Measurements from ENCODE around the gene EVI2A. TPM values are rescaled to one million over a fixed set of nuclear protein-coding genes. Genes with fewer than 3 reads are reported as not detected.
"Not testable (repeated sequence)": the region's sequence is repeated elsewhere in the genome, so short reads cannot be mapped to it uniquely, and the experiment has no call there.

Gene EVI2A
- total RNA-seq, 1 experiment from 2014 or later: not detected

DNA sequence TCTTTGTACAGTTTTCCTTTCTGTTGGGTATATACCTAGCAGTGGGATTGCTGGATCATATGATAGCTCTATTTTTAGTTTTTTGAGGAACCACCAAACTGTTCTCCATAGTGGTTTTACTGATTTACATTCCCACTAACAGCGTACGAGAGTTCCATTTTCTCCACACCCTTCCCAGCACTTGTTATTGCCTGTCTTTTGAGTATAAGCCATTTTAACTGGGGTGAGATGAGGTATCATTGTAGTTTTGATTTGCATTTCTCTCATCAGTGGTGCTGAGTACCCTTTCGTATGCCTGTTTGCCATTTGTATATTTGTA is 6.7 kb downstream of the EVI2A start:
- in situ Hi-C loops (cut with HindIII; ENCODE audit: low sequenced_read_pairs): no loop called here

GRCh38 chr17:31313982-31314781 is 7.2 kb downstream of the EVI2A start, which contains the start of gene EVI2B:
EVI2B (minus strand) TSS chr17:31314054; CDS start chr17:31305609, 8,445 bp downstream.
- in situ Hi-C loops (cut with HindIII; ENCODE audit: low sequenced_read_pairs): no loop called here
- DNase-seq (ENCODE audit: low spot score): no peak

More for the DNA sequence above, 6.7 kb downstream of the EVI2A start:
- DNase-seq (ENCODE audit: low spot score): no peak

- DNase-seq (ENCODE audit: low spot score); in situ Hi-C loops (cut with HindIII; ENCODE audit: low sequenced_read_pairs): not testable (repeated sequence)
Observed at GRCh38 chr17:31312223-31312622, 9.2 kb downstream of the EVI2A start.

DNA sequence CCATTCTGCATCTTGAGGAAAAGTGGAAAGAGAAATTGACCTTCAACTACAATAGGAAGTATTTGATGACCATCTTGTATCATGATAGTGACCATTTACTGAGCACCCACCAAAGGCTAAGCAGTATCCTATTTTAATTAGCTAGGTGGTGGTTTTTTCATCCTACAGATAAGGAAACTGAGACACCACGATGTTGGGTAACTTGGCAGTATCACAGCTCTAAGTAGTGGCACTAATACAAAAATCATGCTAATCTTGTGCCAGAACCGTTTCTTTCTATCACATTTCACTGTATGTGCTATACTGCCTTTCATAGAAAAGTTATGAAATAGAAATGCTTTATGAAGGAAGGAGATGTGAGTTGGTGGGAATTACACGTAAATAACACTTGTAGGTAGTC is 9.9 kb downstream of the EVI2A start:
- in situ Hi-C loops (cut with HindIII; ENCODE audit: low sequenced_read_pairs): no loop called here
- no peak for DNase-seq (ENCODE audit: low spot score)

- DNase-seq (ENCODE audit: low spot score): no peak
- in situ Hi-C loops (cut with HindIII; ENCODE audit: low sequenced_read_pairs): no loop called here
Observed at GRCh38 chr17:31310886-31311285, 10.5 kb downstream of the EVI2A start.

DNA sequence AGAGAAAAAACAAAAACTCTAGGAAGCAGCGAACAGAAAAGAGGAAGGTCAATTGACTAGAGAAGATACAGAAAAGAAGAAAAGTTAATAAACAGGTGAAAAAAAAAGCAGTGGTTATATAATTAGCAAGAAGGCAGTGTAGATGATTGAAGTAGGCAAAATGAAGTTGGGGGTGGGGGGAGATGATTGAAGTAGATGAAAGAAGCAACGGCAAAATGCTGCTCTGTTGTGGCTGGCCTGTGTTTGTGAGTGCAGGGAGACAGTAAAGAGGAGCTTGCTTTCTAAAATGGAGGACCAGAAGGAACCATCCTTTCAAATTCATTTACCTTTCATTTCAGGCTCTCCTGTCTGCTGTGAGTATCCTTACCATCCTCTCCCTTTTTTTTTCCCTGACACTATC is 11.2 kb downstream of the EVI2A start:
- no peak for DNase-seq (ENCODE audit: low spot score)
- in situ Hi-C loops (cut with HindIII; ENCODE audit: low sequenced_read_pairs): no loop called here

DNA sequence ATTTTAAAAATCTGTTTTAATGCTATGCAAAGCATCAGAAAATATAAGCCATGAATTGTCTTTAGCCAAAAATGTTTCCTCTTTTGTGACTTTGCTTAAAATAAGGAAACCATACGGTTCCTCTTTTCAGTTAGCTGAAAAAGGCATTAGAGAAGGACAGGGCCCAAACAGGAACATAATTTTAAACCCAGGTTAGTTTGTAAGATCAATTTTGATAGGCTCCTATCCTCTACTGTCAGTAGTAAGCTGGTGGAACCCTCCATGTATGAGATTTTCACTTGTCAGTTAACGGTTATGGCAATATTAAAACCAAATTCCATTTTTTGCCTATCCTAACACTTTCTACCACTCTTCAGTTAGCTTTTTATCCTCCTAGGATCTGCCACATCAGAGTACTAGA is 11.9 kb downstream of the EVI2A start:
- no peak for DNase-seq (ENCODE audit: low spot score)
- in situ Hi-C loops (cut with HindIII; ENCODE audit: low sequenced_read_pairs): no loop called here

GRCh38 chr17:31308372-31309334 is 12.8 kb downstream of the EVI2A start:
- in situ Hi-C loops (cut with HindIII; ENCODE audit: low sequenced_read_pairs): no loop called here
- DNase-seq (ENCODE audit: low spot score): no peak

GRCh38 chr17:31307640-31308039 is 13.8 kb downstream of the EVI2A start:
- in situ Hi-C loops (cut with HindIII; ENCODE audit: low sequenced_read_pairs): no loop called here
- DNase-seq (ENCODE audit: low spot score): no peak

GRCh38 chr17:31299624-31300023 is 21.8 kb downstream of the EVI2A start:
- in situ Hi-C loops (cut with HindIII; ENCODE audit: low sequenced_read_pairs): no loop called here

GRCh38 chr17:31297090-31297489 is 24.3 kb downstream of the EVI2A start, which contains the start of gene OMG:
OMG (minus strand) TSS chr17:31297239; CDS start chr17:31296331, 908 bp downstream.
- in situ Hi-C loops (cut with HindIII; ENCODE audit: low sequenced_read_pairs): no loop called here

More at GRCh38 chr17:31299624-31300023, 21.8 kb downstream of the EVI2A start:
- DNase-seq (ENCODE audit: low spot score): no peak

GRCh38 chr17:31296142-31296541 is 25.3 kb downstream of the EVI2A start:
- in situ Hi-C loops (cut with HindIII; ENCODE audit: low sequenced_read_pairs): no loop called here
- DNase-seq (ENCODE audit: low spot score): peak; percentile 56

More at GRCh38 chr17:31297090-31297489, 24.3 kb downstream of the EVI2A start, which contains the start of gene OMG:
- DNase-seq (ENCODE audit: low spot score): peak; percentile 87

DNA sequence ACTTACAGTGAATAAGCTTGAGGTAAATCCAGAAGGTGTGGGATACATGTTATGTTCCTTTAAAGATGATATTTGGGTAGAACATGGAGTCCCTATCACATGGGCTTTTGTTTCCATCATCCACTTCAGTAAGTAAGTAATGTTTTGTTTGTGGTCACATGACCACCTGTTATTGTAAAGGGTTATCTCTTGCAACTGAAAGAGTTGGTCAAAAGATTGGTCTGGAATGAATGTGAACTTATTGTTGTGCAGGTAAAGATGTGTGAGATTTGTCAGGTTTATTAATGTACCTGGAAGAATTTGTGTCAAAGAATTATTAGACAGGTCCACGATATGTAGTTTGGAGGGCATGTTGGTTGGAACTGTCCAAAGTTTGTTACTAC is 25.9 kb downstream of the EVI2A start:
- in situ Hi-C loops (cut with HindIII; ENCODE audit: low sequenced_read_pairs): no loop called here
- DNase-seq (ENCODE audit: low spot score): no peak

DNA sequence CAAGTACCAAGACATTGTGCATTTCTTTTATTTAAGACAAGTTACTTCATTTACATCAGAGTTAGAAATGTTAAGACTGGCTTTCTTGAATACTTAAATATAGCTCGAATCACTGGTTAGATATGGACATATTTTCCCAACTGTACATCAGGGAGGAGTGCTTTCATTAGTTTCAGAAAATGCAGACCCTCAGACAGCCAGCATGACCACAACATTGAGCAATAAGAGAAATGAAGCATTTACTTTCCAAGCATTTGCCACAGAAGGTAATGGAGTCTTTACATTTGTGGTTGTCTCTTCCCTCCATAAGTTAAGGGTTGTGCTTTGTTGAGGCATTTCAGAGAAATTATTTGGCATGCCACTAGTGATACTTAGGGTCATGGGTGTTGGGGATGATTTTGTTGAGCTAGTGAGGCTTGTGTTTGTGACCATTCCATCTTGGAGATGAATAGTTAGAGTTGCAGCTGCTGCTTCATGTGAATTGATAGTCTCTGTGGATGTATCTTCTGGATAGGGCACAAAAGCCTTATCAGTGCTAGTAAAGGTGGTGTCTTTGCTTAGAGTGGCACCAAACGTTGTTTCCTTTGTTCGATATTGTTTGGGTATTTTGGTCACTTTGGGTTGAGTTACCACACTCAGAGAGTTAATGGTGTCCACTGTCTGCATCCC is 26.5 kb downstream of the EVI2A start:
- in situ Hi-C loops (cut with HindIII; ENCODE audit: low sequenced_read_pairs): no loop called here
- no peak for DNase-seq (ENCODE audit: low spot score)

DNA sequence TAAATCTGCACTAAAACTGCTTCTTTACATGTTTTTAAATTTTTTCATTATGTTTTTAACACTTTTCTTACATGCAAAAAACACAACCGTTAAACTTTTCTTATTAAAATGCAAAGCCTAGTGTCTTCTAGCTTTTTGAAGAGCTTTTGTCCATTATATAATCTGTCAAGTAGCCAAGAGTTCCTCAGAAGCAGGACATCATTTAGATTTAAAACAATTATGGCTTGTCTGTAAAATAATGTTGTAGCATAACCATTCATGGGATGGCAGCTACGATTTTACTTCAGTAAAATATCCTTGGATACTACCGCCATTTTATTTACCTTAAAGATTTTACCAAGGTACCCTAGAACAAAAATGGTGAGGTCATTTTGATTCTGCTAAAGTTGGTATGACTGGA is 27.2 kb downstream of the EVI2A start:
- in situ Hi-C loops (cut with HindIII; ENCODE audit: low sequenced_read_pairs): no loop called here
- peak; percentile 31 for DNase-seq (ENCODE audit: low spot score)

GRCh38 chr17:31293581-31293980 is 27.8 kb downstream of the EVI2A start:
- DNase-seq (ENCODE audit: low spot score): no peak

GRCh38 chr17:31291820-31292219 is 29.6 kb downstream of the EVI2A start:
- no peak for DNase-seq (ENCODE audit: low spot score)
- in situ Hi-C loops (cut with HindIII; ENCODE audit: low sequenced_read_pairs): no loop called here

More at GRCh38 chr17:31293581-31293980, 27.8 kb downstream of the EVI2A start:
- in situ Hi-C loops (cut with HindIII; ENCODE audit: low sequenced_read_pairs): no loop called here

- in situ Hi-C loops (cut with HindIII; ENCODE audit: low sequenced_read_pairs): no loop called here
- DNase-seq (ENCODE audit: low spot score): no peak
Observed at GRCh38 chr17:31289790-31290189, 31.6 kb downstream of the EVI2A start.

- DNase-seq (ENCODE audit: low spot score); in situ Hi-C loops (cut with HindIII; ENCODE audit: low sequenced_read_pairs): not testable (repeated sequence)
Observed at GRCh38 chr17:31287932-31288331, 33.5 kb downstream of the EVI2A start.

Measured in G401 (cell line).